Fibroblast of the aortic adventitia (primary cell): ENCODE data around the gene IL1RAPL1. TPM values are rescaled to one million over a fixed set of nuclear protein-coding genes. Genes with fewer than 3 reads are reported as not detected.

Experiments used
- DNase-seq: peaks from one replicate; pipeline ENCODE4 v3.0.0-alpha.2; 2010; ENCODE audit warnings: low read depth
- H3K4me3 ChIP-seq: 2 replicates; pipeline ENCODE4 v1.5.1; 2011; ENCODE audit warnings: low read depth, mild to moderate bottlenecking, control low read depth, low read length, moderate library complexity
- CTCF ChIP-seq: IDR thresholded peaks from 2 replicates; pipeline ENCODE4 v1.5.1; 2011; ENCODE audit warnings: mild to moderate bottlenecking, low read length, control low read depth, inconsistent platforms; ENCODE audit not compliant: insufficient read depth
- total RNA-seq: library from RNA; depleted of rRNA; stranded (reverse); fragments of >200 nt; gene quantifications from 2 replicates; pipeline ENCODE4 v1.2.3, GENCODE V29; 2012; ENCODE audit warnings: low replicate concordance

The IL1RAPL1 gene
- total RNA-seq, 1 donor = 7.1 TPM

GRCh38 chrX:29926056-29926455 is 1338.8 kb downstream of the IL1RAPL1 start:
- no peak for TF ChIP-seq CTCF

GRCh38 chrX:29926659-29927058 is 1339.4 kb downstream of the IL1RAPL1 start:
- TF ChIP-seq CTCF = no peak
- no peak overlapping the region for H3K4me3 ChIP-seq
- DNase-seq = no peak

More at GRCh38 chrX:29926056-29926455, 1338.8 kb downstream of the IL1RAPL1 start:
- H3K4me3 ChIP-seq = no peak overlapping the region
- DNase-seq = no peak

- H3K4me3 ChIP-seq = no peak overlapping the region
- DNase-seq = no peak
- no peak for TF ChIP-seq CTCF
Observed at GRCh38 chrX:29935455-29935854, 1348.2 kb downstream of the IL1RAPL1 start.

GRCh38 chrX:29940750-29941149 is 1353.5 kb downstream of the IL1RAPL1 start:
- DNase-seq = no peak
- H3K4me3 ChIP-seq = no peak overlapping the region
- TF ChIP-seq CTCF = no peak

- TF ChIP-seq CTCF = no peak
- DNase-seq = peak; percentile 5
- no peak overlapping the region for H3K4me3 ChIP-seq
Observed at GRCh38 chrX:29941287-29941686, 1354.0 kb downstream of the IL1RAPL1 start.

GRCh38 chrX:29947225-29947624 is 1360.0 kb downstream of the IL1RAPL1 start:
- no peak overlapping the region for H3K4me3 ChIP-seq
- no peak for DNase-seq
- no peak for TF ChIP-seq CTCF

GRCh38 chrX:29948653-29949052 is 1361.4 kb downstream of the IL1RAPL1 start:
- TF ChIP-seq CTCF = no peak
- DNase-seq = peak; percentile 2
- H3K4me3 ChIP-seq = no peak overlapping the region
